DLD1 (cell line): Measurements from ENCODE around the gene DNAJC4.

ENCODE experiments used
- in situ Hi-C: cut with HindIII; loops from 2 replicates; pipeline ENCODE4 v1.10.0; 2017; ENCODE audit warnings: low sequenced_read_pairs

The DNAJC4 gene

DNA sequence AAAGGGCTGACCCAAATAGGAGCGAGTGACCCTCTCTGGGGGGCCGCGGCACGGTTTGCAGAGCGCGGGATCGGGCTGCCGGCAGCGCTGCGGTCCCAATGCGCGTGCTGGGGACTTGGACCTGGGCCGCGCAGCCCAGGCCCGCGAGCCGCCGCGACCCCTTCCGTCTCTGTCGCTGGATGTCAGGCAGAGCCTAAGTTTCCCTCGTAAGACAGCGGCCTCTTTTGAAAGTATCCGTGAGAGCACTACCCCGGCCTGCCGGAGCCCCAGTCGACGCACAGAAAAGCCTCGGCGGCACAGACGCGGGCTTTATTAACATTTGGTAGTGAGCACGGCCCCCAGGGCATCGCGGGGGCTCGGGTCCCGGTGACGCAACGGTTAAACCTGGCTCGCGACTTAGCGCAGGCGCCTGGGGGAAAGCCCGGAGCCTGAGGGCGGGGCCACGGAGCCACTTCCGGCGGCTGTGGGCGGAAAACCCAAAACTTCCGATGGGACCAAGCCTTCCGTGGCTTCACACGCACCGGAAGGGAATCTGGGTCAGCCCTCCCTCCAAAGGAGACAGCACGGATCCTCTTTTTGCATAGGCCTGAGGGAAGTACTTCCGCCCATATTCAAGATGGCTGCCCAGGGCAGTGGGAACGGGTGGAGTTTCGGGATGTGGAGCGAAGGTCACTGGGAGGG lies 39.3 kb downstream of the DNAJC4 start:
- in situ Hi-C loops, result no loop called here

DNA sequence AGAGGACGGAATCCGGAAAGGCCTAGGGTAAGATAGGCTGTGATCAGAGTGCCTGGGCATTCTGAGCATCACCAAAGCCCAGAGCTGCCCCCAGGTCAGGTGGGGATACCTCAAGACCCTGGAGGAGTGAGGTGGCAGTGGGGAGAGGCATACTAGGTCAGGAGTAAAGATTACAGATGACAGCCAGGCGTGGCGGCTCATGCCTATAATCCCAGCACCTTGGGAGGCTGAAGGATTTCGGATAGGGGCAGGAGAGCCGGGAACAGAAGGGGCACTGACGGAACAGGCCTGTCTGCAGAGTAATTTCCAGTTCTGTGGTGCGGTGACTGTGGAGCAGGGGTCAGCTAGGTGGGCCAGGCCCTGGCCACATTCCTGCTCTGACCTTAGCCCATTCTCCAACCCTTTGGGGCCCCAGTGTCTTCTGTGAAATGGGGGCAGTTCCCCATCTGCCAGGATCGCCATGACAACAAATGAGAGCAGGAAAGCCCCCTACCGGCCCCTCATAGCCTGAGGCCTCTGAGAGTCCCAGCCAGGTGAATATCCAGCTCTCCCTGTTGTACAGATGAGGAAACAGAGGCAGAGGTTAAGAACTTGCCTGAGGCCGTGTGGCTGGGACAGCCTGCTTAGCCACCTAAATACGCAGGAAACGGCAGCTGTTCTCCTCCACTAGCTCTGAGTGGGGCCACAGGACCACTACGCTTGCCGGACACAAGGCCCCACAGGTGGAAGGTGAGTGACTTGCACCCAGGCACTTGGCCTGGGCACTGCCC lies 44.9 kb downstream of the DNAJC4 start:
- in situ Hi-C loops, result no loop called here

DNA sequence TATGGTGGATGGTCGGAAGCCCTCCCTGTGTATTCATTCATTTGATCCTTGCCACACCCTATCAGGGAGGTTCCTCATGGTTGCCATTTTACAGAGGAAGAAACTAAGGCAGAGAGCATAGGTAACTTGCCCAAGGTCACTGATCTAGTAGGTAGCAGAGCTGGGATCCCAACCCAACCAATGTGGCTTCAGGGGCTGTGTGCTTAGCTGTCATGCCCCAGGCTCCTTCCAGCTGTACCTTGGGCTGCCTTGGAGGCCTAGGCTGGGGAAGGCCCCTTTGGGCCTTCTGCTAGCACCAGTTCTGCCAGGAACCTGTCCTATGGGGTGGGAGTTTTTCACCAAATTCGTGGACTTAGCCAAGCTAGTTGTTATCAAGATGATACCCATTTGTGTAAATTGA lies 45.5 kb downstream of the DNAJC4 start:
- in situ Hi-C loops, result no loop called here

DNA sequence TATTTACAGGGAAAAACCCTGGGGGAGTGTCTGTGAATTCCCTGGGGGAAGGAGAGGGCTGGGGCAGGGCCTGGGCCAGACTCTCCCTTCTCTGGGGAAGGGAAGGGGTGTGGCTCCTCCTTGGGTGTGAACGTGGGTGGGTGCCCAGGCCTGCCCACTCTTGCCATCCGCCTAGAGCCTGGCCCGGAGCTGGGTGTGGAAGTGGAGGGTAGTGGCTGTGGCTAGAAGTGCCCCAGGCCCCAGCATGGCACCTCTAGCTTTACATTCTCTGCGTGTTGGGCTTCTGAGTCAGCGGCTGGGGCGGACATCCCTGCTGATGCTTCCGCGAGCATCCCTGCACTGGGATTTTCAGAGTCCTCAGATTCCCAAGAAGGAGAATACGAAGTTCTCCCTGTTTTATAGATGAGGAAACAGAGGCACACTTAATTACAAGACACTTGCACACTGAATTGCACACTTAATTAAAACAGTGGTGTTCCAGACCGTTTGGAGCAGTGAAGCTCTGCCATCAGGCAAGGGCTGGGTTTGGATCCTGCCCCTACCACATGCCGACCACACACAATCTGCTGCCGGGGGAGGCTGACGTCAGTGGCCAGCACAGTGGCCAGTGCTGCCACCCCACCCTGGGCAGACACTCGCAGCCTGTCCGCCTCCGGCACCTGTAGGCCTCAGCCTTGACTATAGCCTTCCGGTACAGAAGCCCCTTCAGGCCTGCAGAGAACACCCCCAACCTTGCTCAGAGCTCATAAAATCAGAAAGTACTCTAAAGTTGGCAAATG lies 46.5 kb downstream of the DNAJC4 start:
- in situ Hi-C loops, result no loop called here

DNA sequence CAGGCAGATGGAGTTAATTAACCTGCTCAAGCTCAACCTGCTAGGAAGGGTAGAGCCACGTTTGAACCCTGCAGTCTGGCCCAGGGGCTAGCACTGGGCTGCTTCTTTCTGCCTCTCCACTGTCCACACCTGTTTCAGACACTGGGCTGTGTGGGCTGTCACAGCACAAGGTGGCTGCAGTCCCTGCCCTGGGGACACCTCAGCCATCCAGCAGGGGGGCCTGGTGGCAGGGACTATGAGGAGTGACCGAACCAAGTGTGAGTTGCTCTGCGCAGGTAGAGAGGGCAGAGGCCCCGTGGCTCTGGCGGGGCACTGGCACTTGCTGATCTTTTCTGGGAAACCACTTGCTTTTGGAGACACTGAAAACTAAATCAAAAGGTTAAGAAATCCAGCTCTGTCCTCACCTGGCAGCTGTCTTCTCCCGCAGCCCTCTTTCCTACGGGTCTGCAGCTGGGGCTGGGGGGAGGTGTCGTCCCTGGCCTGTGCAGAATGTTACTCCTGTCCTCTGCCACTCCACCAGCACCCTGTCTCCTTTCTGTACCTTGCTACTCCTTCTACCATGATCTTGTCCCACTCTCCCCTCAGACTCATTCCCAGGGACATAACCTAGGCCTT lies 48.3 kb downstream of the DNAJC4 start:
- in situ Hi-C loops, result no loop called here

DNA sequence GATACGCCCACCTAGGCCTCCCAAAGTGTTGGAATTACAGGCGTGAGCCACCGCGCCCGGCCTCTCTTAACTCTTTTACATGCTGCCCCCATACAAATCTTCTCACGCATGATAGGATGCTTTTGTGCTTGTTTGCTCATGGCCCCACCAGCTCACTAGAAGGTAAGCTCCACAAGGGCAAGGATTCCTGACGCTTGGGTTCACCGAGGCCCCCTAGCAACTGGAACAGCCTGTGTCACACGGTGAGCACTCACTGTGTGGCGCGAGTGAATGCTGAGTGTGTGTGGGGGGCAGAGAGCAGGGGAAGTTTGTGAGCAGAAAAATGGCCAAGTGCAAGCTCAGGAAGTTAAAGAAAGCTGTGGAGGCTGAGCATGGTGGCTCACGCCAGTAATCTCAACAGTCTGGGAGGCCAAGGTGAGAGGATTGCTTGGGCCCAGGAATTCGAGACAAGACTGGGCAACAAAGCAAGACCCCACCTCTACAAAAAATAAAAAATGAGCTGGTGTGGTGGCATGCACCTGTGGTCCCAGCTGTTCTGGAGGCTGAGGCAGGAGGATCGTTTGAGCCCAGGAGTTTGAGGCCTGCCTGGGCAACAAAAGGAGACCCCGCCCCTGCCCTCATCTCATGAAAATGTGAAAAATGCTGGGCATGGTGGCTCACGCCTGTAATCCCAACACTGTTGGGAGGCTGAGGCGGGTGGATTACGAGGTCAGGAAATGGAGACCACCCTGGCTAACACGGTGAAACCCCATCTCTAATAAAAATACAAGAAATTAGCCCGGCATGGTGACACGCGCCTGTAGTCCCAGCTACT lies 51.8 kb downstream of the DNAJC4 start:
- in situ Hi-C loops, result no loop called here

DNA sequence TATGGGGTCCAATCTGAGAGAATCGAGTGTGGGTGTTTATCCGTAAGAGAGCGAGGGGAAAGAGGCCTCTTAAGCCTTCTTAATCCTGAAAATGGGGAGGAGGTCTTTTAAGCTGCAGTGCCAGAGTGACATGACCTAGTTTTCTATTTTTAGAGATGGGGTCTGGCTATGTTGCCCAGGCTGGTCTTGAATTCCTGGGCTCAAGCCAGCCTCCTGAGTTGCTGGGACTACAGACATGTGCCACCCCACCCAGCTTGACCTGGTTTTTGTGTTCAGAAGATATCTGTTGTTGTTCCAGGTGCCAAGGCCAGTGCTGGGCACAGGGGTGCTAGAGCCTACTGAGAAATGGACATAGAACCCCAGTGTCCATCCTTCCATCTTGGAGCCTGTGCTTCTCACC lies 52.7 kb downstream of the DNAJC4 start:
- in situ Hi-C loops, result no loop called here
